H9 (cell line): ENCODE results near the gene ENOX2. TPM values are rescaled to one million over a fixed set of nuclear protein-coding genes. Genes with fewer than 3 reads are reported as not detected.
A peak's percentile ranks its signal among the peaks of the same experiment; 100 is the strongest.
"Not testable (repeated sequence)": the region's sequence is repeated elsewhere in the genome, so short reads cannot be mapped to it uniquely, and the experiment has no call there.

Experiments used
- DNase-seq: peaks from one replicate; pipeline ENCODE4 v3.0.0-alpha.2; 2017
- H2AFZ ChIP-seq: one replicate; pipeline ENCODE4 v1.6.1; 2013; ENCODE audit warnings: mild to moderate bottlenecking, low read length, control low read depth, moderate library complexity
- H2AK5ac ChIP-seq: 2 replicates; pipeline ENCODE4 v1.6.1; 2013; ENCODE audit warnings: low read length, control low read depth, mixed read lengths; ENCODE audit not compliant: insufficient read length
- H2BK120ac ChIP-seq: one replicate; pipeline ENCODE4 v1.6.1; 2013; ENCODE audit warnings: low read depth, mild to moderate bottlenecking, low read length, control low read depth, inconsistent platforms; ENCODE audit not compliant: poor library complexity, severe bottlenecking
- H2BK12ac ChIP-seq: 2 replicates; pipeline ENCODE4 v1.6.1; 2013; ENCODE audit warnings: low read length, control low read depth, mixed read lengths, low read depth; ENCODE audit not compliant: insufficient read length
- H2BK15ac ChIP-seq: 2 replicates; pipeline ENCODE4 v1.6.1; 2013; ENCODE audit warnings: low read depth, low read length, control low read depth
- H2BK20ac ChIP-seq: one replicate; pipeline ENCODE4 v1.6.1; 2013; ENCODE audit warnings: low read depth, mild to moderate bottlenecking, low read length, control low read depth, inconsistent platforms; ENCODE audit not compliant: poor library complexity, severe bottlenecking
- H2BK5ac ChIP-seq: 2 replicates; pipeline ENCODE4 v1.6.1; 2013; ENCODE audit warnings: low read length, control low read depth, mixed read lengths; ENCODE audit not compliant: insufficient read length
- H3K14ac ChIP-seq: 2 replicates; pipeline ENCODE4 v1.6.1; 2013; ENCODE audit warnings: low read length, control low read depth; ENCODE audit not compliant: insufficient read depth
- H3K18ac ChIP-seq: 2 replicates; pipeline ENCODE4 v1.6.1; 2013; ENCODE audit warnings: low read depth, mild to moderate bottlenecking, mixed read lengths, low read length, control low read depth; ENCODE audit not compliant: insufficient read length
- H3K23ac ChIP-seq: 2 replicates; pipeline ENCODE4 v1.6.1; 2013; ENCODE audit warnings: low read length, control low read depth, mixed read lengths, low read depth; ENCODE audit not compliant: insufficient read length
- H3K23me2 ChIP-seq: 2 replicates; pipeline ENCODE4 v1.6.1; 2013; ENCODE audit warnings: low read depth, mild to moderate bottlenecking, mixed read lengths, low read length, control low read depth; ENCODE audit not compliant: insufficient read length, poor library complexity, severe bottlenecking
- H3K27ac ChIP-seq: 2 replicates; pipeline ENCODE4 v1.5.1; 2013; ENCODE audit warnings: low read length, control low read depth, mixed read lengths, low read depth; ENCODE audit not compliant: insufficient read length
- H3K27me3 ChIP-seq: 2 replicates; pipeline ENCODE4 v1.6.1; 2013; ENCODE audit warnings: low read length, control low read depth, inconsistent platforms; ENCODE audit not compliant: insufficient read depth
- H3K4ac ChIP-seq: 2 replicates; pipeline ENCODE4 v1.6.1; 2013; ENCODE audit warnings: low read depth, mild to moderate bottlenecking, control low read depth, inconsistent platforms, low read length, moderate library complexity
- H3K4me1 ChIP-seq: 2 replicates; pipeline ENCODE4 v1.6.1; 2013; ENCODE audit warnings: low read length, control low read depth, inconsistent platforms; ENCODE audit not compliant: insufficient read depth
- H3K4me2 ChIP-seq: 2 replicates; pipeline ENCODE4 v1.6.1; 2013; ENCODE audit warnings: low read length, control low read depth, mixed read lengths; ENCODE audit not compliant: insufficient read length, insufficient read depth
- H3K56ac ChIP-seq: 2 replicates; pipeline ENCODE4 v1.6.1; 2013; ENCODE audit warnings: low read depth, mild to moderate bottlenecking, mixed read lengths, low read length, control low read depth; ENCODE audit not compliant: insufficient read length
- H3K79me1 ChIP-seq: 2 replicates; pipeline ENCODE4 v1.6.1; 2013; ENCODE audit warnings: low read depth, mild to moderate bottlenecking, moderate library complexity, low read length, control low read depth, inconsistent platforms; ENCODE audit not compliant: insufficient read depth, poor library complexity, severe bottlenecking
- H3K79me2 ChIP-seq: 2 replicates; pipeline ENCODE4 v1.6.1; 2013; ENCODE audit warnings: low read length, control low read depth, inconsistent platforms; ENCODE audit not compliant: insufficient read depth
- H3K9ac ChIP-seq: 2 replicates; pipeline ENCODE4 v1.6.1; 2013; ENCODE audit warnings: low read length, control low read depth, mixed read lengths; ENCODE audit not compliant: insufficient read length; ENCODE audit errors: extremely low read depth
- H3K9me3 ChIP-seq: one replicate; pipeline ENCODE4 v1.6.1; 2013; ENCODE audit warnings: low read depth, low read length, inconsistent platforms; ENCODE audit not compliant: control insufficient read depth
- H3T11ph ChIP-seq: one replicate; pipeline ENCODE4 v1.6.1; 2013; ENCODE audit warnings: mild to moderate bottlenecking, low read length, control low read depth, inconsistent platforms
- H4K20me1 ChIP-seq: one replicate; pipeline ENCODE4 v1.6.1; 2013; ENCODE audit not compliant: control insufficient read depth, insufficient read length, insufficient read depth
- H4K5ac ChIP-seq: 2 replicates; pipeline ENCODE4 v1.6.1; 2013; ENCODE audit warnings: low read depth, mild to moderate bottlenecking, mixed read lengths, low read length, control low read depth; ENCODE audit not compliant: insufficient read length
- H4K8ac ChIP-seq: replicated peaks from 2 replicates; pipeline ENCODE4 v1.6.1; 2013; ENCODE audit warnings: low read length, control low read depth, mixed read lengths, low read depth; ENCODE audit not compliant: insufficient read length
- H4K91ac ChIP-seq: 2 replicates; pipeline ENCODE4 v1.6.1; 2013; ENCODE audit warnings: low read depth, mild to moderate bottlenecking, moderate library complexity, mixed read lengths, low read length, control low read depth; ENCODE audit not compliant: insufficient read length
- H3K27ac Mint-ChIP-seq, 3 experiments: 2 replicates in 2 of 3; 3 replicates in 1 of 3; pipeline ENCODE4 v1.8.0; 2020 to 2021; ENCODE audit warnings: mixed read lengths in 3 of 3, mild to moderate bottlenecking in 1 of 3, moderate library complexity in 1 of 3
- H3K27me3 Mint-ChIP-seq: 2 replicates; pipeline ENCODE4 v1.8.0; 2021; ENCODE audit warnings: low read depth, mild to moderate bottlenecking, moderate library complexity, mixed read lengths
- H3K36me3 Mint-ChIP-seq, 3 experiments: 2 replicates in 2 of 3; 3 replicates in 1 of 3; pipeline ENCODE4 v1.8.0; 2020 to 2021; ENCODE audit warnings: low read depth in 3 of 3, mixed read lengths in 3 of 3; ENCODE audit not compliant: insufficient read depth in 1 of 3
- H3K4me1 Mint-ChIP-seq, 2 experiments: 2 replicates each; pipeline ENCODE4 v1.8.0; 2020; ENCODE audit warnings: mixed read lengths in 2 of 2
- H3K4me3 Mint-ChIP-seq, 2 experiments: 2 replicates in 1 of 2; 3 replicates in 1 of 2; pipeline ENCODE4 v1.8.0; 2020 to 2021; ENCODE audit warnings: mild to moderate bottlenecking in 2 of 2, mixed read lengths in 2 of 2, moderate library complexity in 1 of 2
- H3K9me3 Mint-ChIP-seq, 2 experiments: 2 replicates in 1 of 2; 3 replicates in 1 of 2; pipeline ENCODE4 v1.8.0; 2020; ENCODE audit warnings: mild to moderate bottlenecking in 2 of 2, mixed read lengths in 2 of 2, moderate library complexity in 1 of 2
- WGBS: extraction: QIAGEN DNeasy Blood & Tissue Kit; methylation state at CpG from one replicate; pipeline ENCODE4 v1.1.7; 2013; ENCODE audit warnings: missing lambda C conversion rate, low lambda C conversion rate, mixed read lengths; ENCODE audit not compliant: insufficient read length; ENCODE audit errors: extremely low coverage; 5-methylcytosine and 5-hydroxymethylcytosine counted together
- total RNA-seq: library from RNA; stranded (reverse); gene quantifications from 2 replicates; pipeline ENCODE4 v1.2.1, GENCODE V29; 2021

Gene ENOX2
- total RNA-seq, 1 experiment from 2014 or later: 17.7 TPM

- peaks cover 11 to 20% of the 10 kb centered on the region in 2 experiments; a peak in 4 of 5 replicates for H3K9me3 Mint-ChIP-seq
- not testable (repeated sequence) for H3K4me1 ChIP-seq, H2BK12ac ChIP-seq, H3K27me3 Mint-ChIP-seq, H3K23me2 ChIP-seq, H3K79me1 ChIP-seq, H3K23ac ChIP-seq, H2AK5ac ChIP-seq, H3K4me3 Mint-ChIP-seq, H2BK120ac ChIP-seq, H3K79me2 ChIP-seq, H4K8ac ChIP-seq, H3K9ac ChIP-seq, H3K56ac ChIP-seq, H2BK5ac ChIP-seq, H2BK20ac ChIP-seq, H3K18ac ChIP-seq, H3K4me2 ChIP-seq, H3T11ph ChIP-seq, H3K27ac Mint-ChIP-seq, H3K9me3 ChIP-seq, H2BK15ac ChIP-seq, H4K20me1 ChIP-seq, H3K27ac ChIP-seq, H4K5ac ChIP-seq, H3K4ac ChIP-seq, H2AFZ ChIP-seq, H3K27me3 ChIP-seq, H4K91ac ChIP-seq, H3K14ac ChIP-seq
- no CpG with 5 or more reads among the region's 5 CpGs for WGBS
- peaks cover 0 to 12% of the 10 kb centered on the region in 2 experiments; a peak in 1 of 4 replicates for H3K4me1 Mint-ChIP-seq
- peak; percentile 30 for DNase-seq
- H3K36me3 Mint-ChIP-seq: peaks cover 4 to 28% (median 7%) of the 10 kb centered on the region in 3 experiments
These were observed 89.1 kb downstream of the ENOX2 start for GRCh38 chrX:130813932-130814331.
